ENCODE measurements around the gene TNFRSF9.

DNA sequence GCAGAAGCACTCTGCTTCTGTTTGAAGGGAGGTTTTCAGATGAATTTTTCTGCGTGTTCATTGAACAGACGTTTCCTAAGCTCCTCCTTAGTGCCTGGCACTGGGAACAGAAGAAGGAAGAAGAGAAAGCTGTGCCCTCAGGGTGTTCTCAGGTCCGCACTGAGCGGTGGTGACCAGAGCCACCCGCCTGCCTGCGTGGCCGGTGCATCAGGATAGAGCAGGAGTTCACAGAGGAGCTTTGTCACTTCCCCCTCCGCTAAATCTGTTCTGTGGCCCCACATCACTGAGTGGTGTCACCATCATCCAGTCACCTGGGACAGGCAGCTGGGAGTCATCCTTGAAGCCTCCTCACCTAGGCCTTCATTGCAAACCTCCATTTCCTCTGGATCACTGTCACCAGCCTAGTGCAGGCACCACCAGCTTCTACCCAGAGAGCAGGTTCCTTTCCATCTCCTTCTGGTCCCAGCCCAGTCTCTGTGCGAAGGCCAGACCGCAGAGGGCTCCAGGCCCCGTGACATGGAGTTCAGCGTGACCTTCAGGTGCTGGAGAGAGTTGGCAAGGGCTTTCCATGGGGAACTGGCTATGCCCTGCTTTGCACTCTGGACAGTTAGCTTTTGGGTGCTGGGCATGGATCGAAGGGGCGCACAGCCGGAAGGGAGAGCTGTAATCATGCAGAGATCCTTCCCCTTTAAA is 42.6 kb upstream of the TNFRSF9 start:
- TF ChIP-seq, protein P1, sequence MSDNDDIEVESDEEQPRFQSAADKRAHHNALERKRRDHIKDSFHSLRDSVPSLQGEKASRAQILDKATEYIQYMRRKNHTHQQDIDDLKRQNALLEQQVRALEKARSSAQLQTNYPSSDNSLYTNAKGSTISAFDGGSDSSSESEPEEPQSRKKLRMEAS (IDR thresholded peaks at IDR 0.05; ENCODE audit: low read depth, low read length), result no peak
- no peak for TF ChIP-seq POLR2A (IDR thresholded peaks at IDR 0.05; ENCODE audit: extremely low read depth, insufficient read length)
- TF ChIP-seq, protein P2, sequence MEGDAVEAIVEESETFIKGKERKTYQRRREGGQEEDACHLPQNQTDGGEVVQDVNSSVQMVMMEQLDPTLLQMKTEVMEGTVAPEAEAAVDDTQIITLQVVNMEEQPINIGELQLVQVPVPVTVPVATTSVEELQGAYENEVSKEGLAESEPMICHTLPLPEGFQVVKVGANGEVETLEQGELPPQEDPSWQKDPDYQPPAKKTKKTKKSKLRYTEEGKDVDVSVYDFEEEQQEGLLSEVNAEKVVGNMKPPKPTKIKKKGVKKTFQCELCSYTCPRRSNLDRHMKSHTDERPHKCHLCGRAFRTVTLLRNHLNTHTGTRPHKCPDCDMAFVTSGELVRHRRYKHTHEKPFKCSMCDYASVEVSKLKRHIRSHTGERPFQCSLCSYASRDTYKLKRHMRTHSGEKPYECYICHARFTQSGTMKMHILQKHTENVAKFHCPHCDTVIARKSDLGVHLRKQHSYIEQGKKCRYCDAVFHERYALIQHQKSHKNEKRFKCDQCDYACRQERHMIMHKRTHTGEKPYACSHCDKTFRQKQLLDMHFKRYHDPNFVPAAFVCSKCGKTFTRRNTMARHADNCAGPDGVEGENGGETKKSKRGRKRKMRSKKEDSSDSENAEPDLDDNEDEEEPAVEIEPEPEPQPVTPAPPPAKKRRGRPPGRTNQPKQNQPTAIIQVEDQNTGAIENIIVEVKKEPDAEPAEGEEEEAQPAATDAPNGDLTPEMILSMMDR (IDR thresholded peaks at IDR 0.05; ENCODE audit: low read depth, low read length), result no peak
- no peak for TF ChIP-seq MYC (IDR thresholded peaks at IDR 0.05; ENCODE audit: low read depth, low read length)

All from NB4 (cell line).